ENCODE measurements around the gene APMAP. TPM values are rescaled to one million over a fixed set of nuclear protein-coding genes. Genes with fewer than 3 reads are reported as not detected.

APMAP gene
- total RNA-seq, 1 donor from 2014 or later, result 108 TPM

- DNase-seq (ENCODE audit: low read depth), result no peak
- H3K4me3 ChIP-seq (ENCODE audit: low read depth, low read length), result no peak overlapping the region
- TF ChIP-seq, protein P1, sequence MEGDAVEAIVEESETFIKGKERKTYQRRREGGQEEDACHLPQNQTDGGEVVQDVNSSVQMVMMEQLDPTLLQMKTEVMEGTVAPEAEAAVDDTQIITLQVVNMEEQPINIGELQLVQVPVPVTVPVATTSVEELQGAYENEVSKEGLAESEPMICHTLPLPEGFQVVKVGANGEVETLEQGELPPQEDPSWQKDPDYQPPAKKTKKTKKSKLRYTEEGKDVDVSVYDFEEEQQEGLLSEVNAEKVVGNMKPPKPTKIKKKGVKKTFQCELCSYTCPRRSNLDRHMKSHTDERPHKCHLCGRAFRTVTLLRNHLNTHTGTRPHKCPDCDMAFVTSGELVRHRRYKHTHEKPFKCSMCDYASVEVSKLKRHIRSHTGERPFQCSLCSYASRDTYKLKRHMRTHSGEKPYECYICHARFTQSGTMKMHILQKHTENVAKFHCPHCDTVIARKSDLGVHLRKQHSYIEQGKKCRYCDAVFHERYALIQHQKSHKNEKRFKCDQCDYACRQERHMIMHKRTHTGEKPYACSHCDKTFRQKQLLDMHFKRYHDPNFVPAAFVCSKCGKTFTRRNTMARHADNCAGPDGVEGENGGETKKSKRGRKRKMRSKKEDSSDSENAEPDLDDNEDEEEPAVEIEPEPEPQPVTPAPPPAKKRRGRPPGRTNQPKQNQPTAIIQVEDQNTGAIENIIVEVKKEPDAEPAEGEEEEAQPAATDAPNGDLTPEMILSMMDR (conservative IDR thresholded peaks at IDR 0.05; ENCODE audit: low read depth, low read length), result no peak
Observed at GRCh38 chr20:24960861-24961260, 31.7 kb downstream of the APMAP start.

GRCh38 chr20:24960302-24960801 is 32.2 kb downstream of the APMAP start:
- no peak overlapping the region for H3K4me3 ChIP-seq (ENCODE audit: low read depth, low read length)
- TF ChIP-seq, protein P1 (conservative IDR thresholded peaks at IDR 0.05; ENCODE audit: low read depth, low read length), result no peak
- no peak for DNase-seq (ENCODE audit: low read depth)

DNA sequence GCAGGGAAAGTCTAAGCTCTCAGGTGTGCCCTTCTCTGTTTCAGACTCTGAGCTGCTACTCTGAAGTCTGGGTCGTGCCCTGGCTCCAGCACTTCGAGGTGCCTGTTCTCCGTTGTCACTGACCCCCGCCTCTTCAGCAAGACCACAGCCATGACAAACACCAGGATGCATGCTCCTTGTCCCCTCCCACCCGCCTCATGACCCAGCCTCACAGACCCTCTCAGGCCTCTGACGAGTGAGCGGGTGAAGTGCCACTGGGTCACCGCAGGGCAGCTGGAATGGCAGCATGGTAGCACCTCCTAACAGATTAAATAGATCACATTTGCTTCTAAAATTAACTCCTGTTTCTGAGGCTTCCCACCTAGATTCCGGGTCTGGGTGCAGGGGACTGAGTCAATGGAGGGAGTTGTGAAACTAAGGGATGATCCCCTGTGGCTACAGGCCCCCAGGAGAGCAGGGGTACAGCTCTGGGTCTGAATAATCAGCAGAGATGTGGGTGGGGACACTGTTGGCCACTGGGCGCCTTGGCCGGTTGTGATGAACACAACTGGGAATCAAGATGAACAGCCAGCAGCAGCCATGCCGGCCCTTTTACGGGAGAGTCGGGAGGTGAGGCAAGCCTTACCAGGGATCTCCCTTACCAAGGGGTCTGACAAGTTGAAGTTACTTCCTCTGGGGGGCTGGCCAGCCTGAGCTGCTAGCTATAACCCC is 32.8 kb downstream of the APMAP start:
- no peak overlapping the region for H3K4me3 ChIP-seq (ENCODE audit: low read depth, low read length)
- DNase-seq (ENCODE audit: low read depth), result no peak
- TF ChIP-seq, protein P1 (conservative IDR thresholded peaks at IDR 0.05; ENCODE audit: low read depth, low read length), result no peak

- TF ChIP-seq, protein P1 (conservative IDR thresholded peaks at IDR 0.05; ENCODE audit: low read depth, low read length), result no peak
- DNase-seq (ENCODE audit: low read depth), result no peak
- H3K4me3 ChIP-seq (ENCODE audit: low read depth, low read length), result no peak overlapping the region
Observed at GRCh38 chr20:24958506-24959385, 33.8 kb downstream of the APMAP start.

- H3K4me3 ChIP-seq (ENCODE audit: low read depth, low read length), result no peak overlapping the region
- no peak for DNase-seq (ENCODE audit: low read depth)
- TF ChIP-seq, protein P1 (conservative IDR thresholded peaks at IDR 0.05; ENCODE audit: low read depth, low read length), result no peak
Observed at GRCh38 chr20:24957326-24958016, 35.1 kb downstream of the APMAP start.

DNA sequence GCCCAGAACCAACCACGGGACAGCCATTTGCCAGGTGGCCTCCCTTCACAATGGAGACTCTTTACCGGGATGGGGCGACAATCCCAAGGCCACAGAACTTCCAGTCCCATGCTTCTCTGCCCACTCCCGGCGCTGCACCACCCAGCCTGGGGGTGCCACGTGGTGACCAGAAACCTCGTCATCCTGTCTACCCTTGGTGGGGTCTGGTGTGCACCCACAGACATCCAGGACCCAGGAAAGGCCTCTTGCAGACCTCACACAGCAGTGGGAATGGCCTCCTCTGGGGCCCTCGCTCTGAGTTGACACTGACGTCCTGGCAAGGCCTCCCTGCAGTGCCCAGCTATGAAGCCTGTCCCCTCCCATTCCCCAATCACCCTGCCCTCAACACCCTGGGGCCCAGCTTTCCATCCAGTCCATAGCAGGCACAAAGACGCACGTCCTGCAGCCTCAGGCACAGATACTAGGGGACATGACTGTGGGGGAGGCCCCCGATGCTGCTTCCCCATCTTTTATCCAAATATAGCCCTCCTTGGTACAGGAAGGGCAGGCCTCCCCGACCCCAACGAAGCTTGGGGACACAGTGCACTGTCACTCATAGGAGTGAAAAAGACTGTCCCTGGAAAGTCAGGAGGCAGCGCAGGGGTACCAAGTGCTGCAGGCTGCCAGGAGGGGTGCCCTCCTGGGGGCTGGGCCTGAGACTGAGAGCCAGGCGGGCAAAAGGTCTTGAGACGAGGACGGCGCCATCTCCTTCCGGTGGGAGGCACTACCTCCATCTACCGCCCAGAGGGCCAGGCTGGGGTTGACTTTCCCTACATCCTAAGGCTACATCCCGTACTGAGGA is 36.3 kb downstream of the APMAP start:
- TF ChIP-seq, protein P1 (conservative IDR thresholded peaks at IDR 0.05; ENCODE audit: low read depth, low read length), result no peak
- H3K4me3 ChIP-seq (ENCODE audit: low read depth, low read length), result no peak overlapping the region
- DNase-seq (ENCODE audit: low read depth), result no peak

Measured in epithelial cell of proximal tubule (primary cell).